ENCODE measurements around the gene MEI4. TPM values are rescaled to one million over a fixed set of nuclear protein-coding genes. Genes with fewer than 3 reads are reported as not detected.
"Not testable (repeated sequence)": the region's sequence is repeated elsewhere in the genome, so short reads cannot be mapped to it uniquely, and the experiment has no call there.

Gene MEI4
- total RNA-seq, 1 donor from 2014 or later = not detected

DNA sequence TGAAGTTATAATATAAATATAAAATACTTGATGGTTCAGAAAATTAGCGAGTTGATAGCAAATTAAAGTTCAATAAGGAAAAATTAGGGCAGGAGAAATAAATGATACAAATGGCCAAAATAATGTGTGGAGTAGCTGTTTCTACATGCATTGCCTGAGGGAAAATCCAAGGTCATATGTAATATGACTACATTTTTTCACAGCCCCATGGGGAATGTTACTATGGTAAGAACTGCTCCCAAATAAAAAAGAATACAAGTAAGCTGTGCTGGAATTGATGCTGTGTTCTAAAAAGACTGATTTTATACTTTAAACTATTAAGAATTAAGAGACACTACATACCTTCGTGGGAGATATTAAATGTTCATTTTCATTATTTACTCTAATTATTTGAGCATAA, 34.1 kb downstream of the MEI4 start:
- intact Hi-C loops (cut with DNase I) = no loop called here
- no peaks in the 10 kb centered on the region for H3K4me1 ChIP-seq
- no peaks in the 10 kb centered on the region for H3K27me3 ChIP-seq
- H3K4me3 ChIP-seq = no peak overlapping the region
- DNase-seq (ENCODE audit: extremely low spot score in 2 of 2) = no peak
- no peaks in the 10 kb centered on the region for H3K9me3 ChIP-seq
- no peak overlapping the region for H3K27ac ChIP-seq
- TF ChIP-seq POLR2A (IDR thresholded peaks at IDR 0.05) (no peak), POLR2AphosphoS5 (IDR thresholded peaks at IDR 0.05; ENCODE audit: insufficient read depth in 1 of 2, low read depth in 1 of 2) (no peak)
- TF ChIP-seq, protein P1, sequence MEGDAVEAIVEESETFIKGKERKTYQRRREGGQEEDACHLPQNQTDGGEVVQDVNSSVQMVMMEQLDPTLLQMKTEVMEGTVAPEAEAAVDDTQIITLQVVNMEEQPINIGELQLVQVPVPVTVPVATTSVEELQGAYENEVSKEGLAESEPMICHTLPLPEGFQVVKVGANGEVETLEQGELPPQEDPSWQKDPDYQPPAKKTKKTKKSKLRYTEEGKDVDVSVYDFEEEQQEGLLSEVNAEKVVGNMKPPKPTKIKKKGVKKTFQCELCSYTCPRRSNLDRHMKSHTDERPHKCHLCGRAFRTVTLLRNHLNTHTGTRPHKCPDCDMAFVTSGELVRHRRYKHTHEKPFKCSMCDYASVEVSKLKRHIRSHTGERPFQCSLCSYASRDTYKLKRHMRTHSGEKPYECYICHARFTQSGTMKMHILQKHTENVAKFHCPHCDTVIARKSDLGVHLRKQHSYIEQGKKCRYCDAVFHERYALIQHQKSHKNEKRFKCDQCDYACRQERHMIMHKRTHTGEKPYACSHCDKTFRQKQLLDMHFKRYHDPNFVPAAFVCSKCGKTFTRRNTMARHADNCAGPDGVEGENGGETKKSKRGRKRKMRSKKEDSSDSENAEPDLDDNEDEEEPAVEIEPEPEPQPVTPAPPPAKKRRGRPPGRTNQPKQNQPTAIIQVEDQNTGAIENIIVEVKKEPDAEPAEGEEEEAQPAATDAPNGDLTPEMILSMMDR (IDR thresholded peaks at IDR 0.05) = no peak
- no peaks in the 10 kb centered on the region for H3K36me3 ChIP-seq

DNA sequence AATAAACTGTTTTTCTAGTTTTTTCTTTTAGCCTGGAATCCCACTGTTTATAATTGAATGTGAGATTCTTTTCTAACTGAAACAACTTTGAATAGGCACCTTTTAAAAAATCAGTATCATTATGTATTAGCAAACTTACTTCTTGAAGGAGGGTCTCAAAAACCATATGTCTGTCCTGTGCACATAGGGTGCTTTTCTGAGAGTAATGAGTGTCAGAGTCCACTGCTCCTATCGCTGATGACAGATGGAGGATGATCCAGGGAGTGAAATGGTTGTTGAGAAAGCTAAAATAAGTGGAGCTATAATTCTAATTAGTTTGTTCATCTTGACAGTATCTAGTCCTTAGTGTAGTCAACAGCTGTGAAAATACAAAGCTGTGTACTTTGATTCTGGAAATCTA, 35.8 kb downstream of the MEI4 start:
- intact Hi-C loops (cut with DNase I) = no loop called here
- H3K36me3 ChIP-seq = no peaks in the 10 kb centered on the region
- H3K4me3 ChIP-seq = no peak overlapping the region
- no peak for DNase-seq (ENCODE audit: extremely low spot score in 2 of 2)
- H3K4me1 ChIP-seq = no peaks in the 10 kb centered on the region
- no peaks in the 10 kb centered on the region for H3K27me3 ChIP-seq
- H3K9me3 ChIP-seq = no peaks in the 10 kb centered on the region
- no peak for TF ChIP-seq POLR2A (IDR thresholded peaks at IDR 0.05)
- TF ChIP-seq POLR2AphosphoS5 (IDR thresholded peaks at IDR 0.05; ENCODE audit: insufficient read depth in 1 of 2, low read depth in 1 of 2) = no peak
- TF ChIP-seq, protein P1 (IDR thresholded peaks at IDR 0.05) = no peak
- H3K27ac ChIP-seq = no peak overlapping the region

DNA sequence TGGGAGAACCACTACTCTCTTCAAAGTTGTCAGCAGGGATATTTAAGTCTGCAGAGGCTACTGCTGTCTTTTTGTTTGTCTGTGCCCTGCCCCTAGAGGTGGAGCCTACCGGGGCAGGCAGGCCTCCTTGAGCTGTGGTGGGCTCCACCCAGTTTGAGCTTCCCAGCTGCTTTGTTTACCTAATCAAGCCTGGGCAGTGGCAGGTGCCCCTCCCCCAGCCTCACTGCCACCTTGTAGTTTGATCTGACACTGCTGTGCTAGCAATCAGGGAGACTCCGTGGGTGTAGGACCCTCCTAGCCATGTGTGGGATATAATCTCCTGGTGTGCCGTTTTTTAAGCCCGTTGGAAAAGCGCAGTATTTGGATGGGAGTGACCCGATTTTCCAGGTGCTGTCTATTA, 47.3 kb downstream of the MEI4 start:
- H3K27ac ChIP-seq; H3K4me1 ChIP-seq; H3K27me3 ChIP-seq; intact Hi-C loops (cut with DNase I); H3K9me3 ChIP-seq; H3K36me3 ChIP-seq; DNase-seq (ENCODE audit: extremely low spot score in 2 of 2); H3K4me3 ChIP-seq: not testable (repeated sequence)

DNA sequence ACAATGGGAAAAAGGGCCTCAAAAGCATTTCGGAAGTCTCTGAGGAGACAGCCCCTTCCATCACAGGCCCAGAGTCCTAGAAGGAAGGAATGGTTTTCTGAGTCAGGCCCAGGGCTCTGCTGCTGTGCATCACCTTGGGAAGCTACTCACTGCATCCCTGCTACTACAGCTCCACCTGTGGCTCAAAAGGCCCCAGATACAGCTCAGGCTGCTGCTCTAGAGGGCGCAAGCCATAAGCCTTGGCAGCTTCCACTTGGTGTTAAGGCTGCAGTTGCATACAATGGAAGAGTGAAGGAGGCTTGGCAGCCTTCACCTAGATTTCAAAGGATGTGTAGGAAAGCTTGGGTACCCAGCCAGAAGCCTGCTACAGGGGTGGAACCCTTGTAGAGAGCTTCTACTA, 54.8 kb downstream of the MEI4 start:
- Histone ChIP-seq H3K27ac (no peak overlapping the region), H3K27me3 (no peaks in the 10 kb centered on the region), H3K4me3 (no peak overlapping the region), H3K9me3 (peaks cover 6% of the 10 kb centered on the region), H3K4me1 (no peaks in the 10 kb centered on the region), H3K36me3 (no peaks in the 10 kb centered on the region)
- intact Hi-C loops (cut with DNase I) = no loop called here
- DNase-seq (ENCODE audit: extremely low spot score in 2 of 2) = no peak
- TF ChIP-seq, protein P1 (IDR thresholded peaks at IDR 0.05) = no peak
- TF ChIP-seq POLR2A (IDR thresholded peaks at IDR 0.05) (no peak), POLR2AphosphoS5 (IDR thresholded peaks at IDR 0.05; ENCODE audit: insufficient read depth in 1 of 2, low read depth in 1 of 2) (no peak)

DNA sequence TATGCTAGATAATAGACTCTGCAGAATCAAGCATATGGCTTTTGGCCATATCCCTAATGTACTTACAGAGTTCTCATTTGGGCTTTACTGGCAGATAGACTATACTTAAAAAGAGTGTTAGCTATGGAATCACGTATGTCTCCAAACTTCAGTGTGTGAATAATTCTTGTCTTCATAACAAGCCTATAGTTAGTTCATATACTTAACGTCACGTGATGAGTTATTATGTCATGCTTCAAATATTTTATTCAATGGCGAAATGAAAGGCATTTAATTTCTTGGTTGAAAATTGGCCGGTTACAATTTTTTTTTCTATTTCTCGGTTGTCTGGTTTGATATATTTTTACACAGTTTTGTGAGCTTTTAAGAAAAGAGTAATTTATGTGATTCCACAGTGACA, 62.7 kb downstream of the MEI4 start:
- Histone ChIP-seq H3K9me3 (no peaks in the 10 kb centered on the region), H3K27ac (no peak overlapping the region), H3K27me3 (no peaks in the 10 kb centered on the region), H3K4me1 (no peaks in the 10 kb centered on the region), H3K36me3 (no peaks in the 10 kb centered on the region), H3K4me3 (no peak overlapping the region)
- no peak for TF ChIP-seq POLR2AphosphoS5 (IDR thresholded peaks at IDR 0.05; ENCODE audit: insufficient read depth in 1 of 2, low read depth in 1 of 2)
- TF ChIP-seq POLR2A (IDR thresholded peaks at IDR 0.05) = no peak
- TF ChIP-seq, protein P1 (IDR thresholded peaks at IDR 0.05) = no peak
- intact Hi-C loops (cut with DNase I) = no loop called here
- DNase-seq (ENCODE audit: extremely low spot score in 2 of 2) = no peak

DNA sequence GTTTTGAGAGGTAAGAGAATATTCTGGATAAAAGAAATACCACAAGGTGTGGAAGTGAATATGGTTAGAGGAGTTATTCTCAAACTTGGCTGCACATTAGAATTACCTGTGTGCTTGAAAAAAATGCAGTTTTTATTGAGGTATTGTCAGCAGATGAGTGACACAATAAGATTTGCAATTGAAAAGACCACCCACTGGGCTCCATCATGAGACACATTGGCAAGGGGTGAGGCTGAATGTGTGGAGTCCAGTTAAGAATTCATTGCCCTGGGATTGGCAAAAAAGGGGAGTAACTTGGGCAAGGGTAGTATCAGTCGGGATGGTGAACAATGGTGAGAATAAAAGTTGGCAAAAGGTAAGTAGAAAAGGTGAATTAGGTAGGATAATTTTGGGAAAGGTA, 63.5 kb downstream of the MEI4 start:
- no peaks in the 10 kb centered on the region for H3K9me3 ChIP-seq

DNA sequence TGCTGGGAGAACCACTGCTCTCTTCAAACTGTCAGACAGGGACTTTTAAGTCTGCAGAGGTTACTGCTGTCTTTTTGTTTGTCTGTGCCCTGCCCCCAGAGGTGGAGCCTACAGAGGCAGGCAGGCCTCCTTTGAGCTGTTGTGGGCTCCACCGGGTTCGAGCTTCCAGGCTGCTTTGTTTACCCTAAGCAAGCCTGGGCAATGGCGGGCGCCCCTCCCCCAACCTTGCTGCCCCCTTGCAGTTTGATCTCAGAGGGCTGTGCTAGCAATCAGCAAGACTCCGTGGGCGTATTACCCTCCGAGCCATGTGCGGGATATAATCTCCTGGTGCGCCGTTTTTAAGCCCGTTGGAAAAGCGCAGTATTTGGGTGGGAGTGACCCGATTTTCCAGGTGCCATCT, 83.2 kb downstream of the MEI4 start:
- H3K36me3 ChIP-seq; H3K27me3 ChIP-seq; DNase-seq (ENCODE audit: extremely low spot score in 2 of 2); H3K4me1 ChIP-seq; intact Hi-C loops (cut with DNase I); H3K9me3 ChIP-seq; H3K4me3 ChIP-seq; H3K27ac ChIP-seq: not testable (repeated sequence)

More for the DNA sequence above, 63.5 kb downstream of the MEI4 start:
- H3K4me3 ChIP-seq = no peak overlapping the region
- TF ChIP-seq, protein P1 (IDR thresholded peaks at IDR 0.05) = no peak
- no peak for TF ChIP-seq POLR2A (IDR thresholded peaks at IDR 0.05)
- TF ChIP-seq POLR2AphosphoS5 (IDR thresholded peaks at IDR 0.05; ENCODE audit: insufficient read depth in 1 of 2, low read depth in 1 of 2) = no peak
- no peaks in the 10 kb centered on the region for H3K27me3 ChIP-seq
- H3K36me3 ChIP-seq = no peaks in the 10 kb centered on the region
- H3K4me1 ChIP-seq = no peaks in the 10 kb centered on the region
- intact Hi-C loops (cut with DNase I) = no loop called here
- H3K27ac ChIP-seq = no peak overlapping the region
- no peak for DNase-seq (ENCODE audit: extremely low spot score in 2 of 2)
